K562 (cell line): Measurements from ENCODE around the gene HSBP1L1. TPM values are rescaled to one million over a fixed set of nuclear protein-coding genes. Genes with fewer than 3 reads are reported as not detected.
A peak's percentile ranks its signal among the peaks of the same experiment; 100 is the strongest.

Experiments
- ATAC-seq: fragments of 200-7000 bp; cut with Tn5 transposase; 3 replicates; pipeline ENCODE4 v1.9.1; 2020; ENCODE audit warnings: moderate library complexity
- BruUV-seq: library from RNA; stranded (reverse); fragments of 400-500 nt; replicated peaks from 2 replicates; lab custom pipeline; 2021; lab: Mats Ljungman, UMichigan
- CTCF ChIA-PET: fragments of 300-600 bp; formaldehyde crosslinking; extraction: SDS; loops from one replicate; lab custom pipeline; 2021; ENCODE audit warnings: low intra/inter-chr PET ratio; lab: Yijun Ruan, JAX
- POLR2A ChIA-PET: fragments of 300-600, 350-650 bp; sonication (Branson Sonifier 250); formaldehyde crosslinking; extraction: SDS; loops from one replicate; lab custom pipeline; 2021; ENCODE audit warnings: antibody characterized with exemption, inconsistent platforms; lab: Yijun Ruan, JAX
- DNase-seq, 4 experiments: peaks; one replicate each; pipeline versions ENCODE4 v3.0.0 to v3.0.0-alpha.2; 2011 to 2018; ENCODE audit warnings: low spot score in 3 of 4, mixed read lengths in 3 of 4; ENCODE audit errors: extremely low read depth in 1 of 4
- FAIRE-seq: peaks from 2 replicates; lab custom pipeline; 2011; peaks lifted over from hg19 to GRCh38; lab: Jason Lieb, UNC
- H2AFZ ChIP-seq: 2 replicates; pipeline ENCODE4 v1.6.0; 2011; ENCODE audit warnings: low read depth, low read length, control low read depth, inconsistent platforms
- H3K27ac ChIP-seq: fragments of 200-600 bp; 3 replicates; pipeline ENCODE4 v1.8.0; 2011; ENCODE audit warnings: low read depth, mild to moderate bottlenecking, control low read depth, inconsistent platforms, low read length, moderate library complexity, mixed read lengths; ENCODE audit errors: extremely low read depth
- H3K27me3 ChIP-seq, 2 experiments: fragments of 300-600 bp in 1 of 2; 2 replicates in 1 of 2; 3 replicates in 1 of 2; pipeline versions ENCODE4 v1.6.0 to v1.8.0; 2011; ENCODE audit warnings: inconsistent platforms in 2 of 2, low read length in 2 of 2, mild to moderate bottlenecking in 1 of 2, mixed read lengths in 1 of 2, moderate library complexity in 1 of 2; ENCODE audit not compliant: control insufficient read depth in 2 of 2, insufficient read depth in 2 of 2
- H3K36me3 ChIP-seq: fragments of 300-600 bp; 3 replicates; pipeline ENCODE4 v1.8.0; 2011; ENCODE audit warnings: mild to moderate bottlenecking, low read length, inconsistent platforms; ENCODE audit not compliant: control insufficient read depth, insufficient read depth
- H3K4me1 ChIP-seq, 2 experiments: fragments of 200-600 bp in 1 of 2; replicated peaks in 1 of 2; 2 replicates in 1 of 2; 3 replicates in 1 of 2; pipeline versions ENCODE4 v1.5.1 to v1.8.0; 2011; ENCODE audit warnings: inconsistent platforms in 2 of 2, low read length in 2 of 2, mild to moderate bottlenecking in 1 of 2, mixed read lengths in 1 of 2, moderate library complexity in 1 of 2; ENCODE audit not compliant: control insufficient read depth in 2 of 2, insufficient read depth in 2 of 2
- H3K4me2 ChIP-seq: 2 replicates; pipeline ENCODE4 v1.6.1; 2011; ENCODE audit warnings: low read length, control low read depth, inconsistent platforms, mixed read lengths; ENCODE audit not compliant: insufficient read depth
- H3K4me3 ChIP-seq: fragments of 200-600 bp; sonication (generic), shearing (Covaris generic); 2 replicates; pipeline ENCODE4 v1.5.1; 2016; ENCODE audit warnings: control low read depth, inconsistent platforms
- H3K79me2 ChIP-seq: fragments of 200-600 bp; 3 replicates; pipeline ENCODE4 v1.8.0; 2011; ENCODE audit warnings: low read length, inconsistent platforms; ENCODE audit not compliant: control insufficient read depth, insufficient read depth
- H3K9ac ChIP-seq, 2 experiments: 2 replicates each; pipeline versions ENCODE4 v1.6.0 to v1.6.1; 2011; ENCODE audit warnings: low read depth in 2 of 2, low read length in 2 of 2, control low read depth in 1 of 2, inconsistent platforms in 1 of 2, mild to moderate bottlenecking in 1 of 2, mixed read lengths in 1 of 2; ENCODE audit not compliant: insufficient read depth in 1 of 2
- H3K9me1 ChIP-seq: one replicate; pipeline ENCODE4 v1.6.0; 2011; ENCODE audit warnings: inconsistent platforms, mild to moderate bottlenecking, low read length, moderate library complexity; ENCODE audit not compliant: control insufficient read depth, insufficient read depth
- H3K9me3 ChIP-seq: replicated peaks from 2 replicates; pipeline ENCODE4 v1.5.1; 2011; ENCODE audit warnings: low read depth, low read length, inconsistent platforms; ENCODE audit not compliant: control insufficient read depth, insufficient read depth
- H4K20me1 ChIP-seq: replicated peaks from 2 replicates; pipeline ENCODE4 v1.6.1; 2011; ENCODE audit warnings: low read length, inconsistent platforms, mixed read lengths; ENCODE audit not compliant: control insufficient read depth, insufficient read depth
- ARID4B ChIP-seq: sonication (generic); formaldehyde crosslinking; IDR thresholded peaks from 2 replicates; pipeline ENCODE4 v1.8.0; 2022; ENCODE audit warnings: mild to moderate bottlenecking, missing genetic modification reagents
- BDP1 ChIP-seq: IDR thresholded peaks from 3 replicates; pipeline ENCODE4 v1.6.1; 2011; ENCODE audit not compliant: insufficient read length, insufficient read depth
- NCOA2 ChIP-seq, 2 experiments: fragments of 450-650 bp; IDR thresholded peaks; 2 replicates each; pipeline ENCODE4 v1.6.1; 2018; ENCODE audit warnings: mild to moderate bottlenecking in 2 of 2, moderate library complexity in 1 of 2; ENCODE audit not compliant: partially characterized antibody in 2 of 2
- POLR3G ChIP-seq: IDR thresholded peaks from 2 replicates; pipeline ENCODE4 v1.6.1; 2011; ENCODE audit not compliant: insufficient read length, insufficient replicate concordance; ENCODE audit errors: extremely low read depth
- RBM25 ChIP-seq: fragments of 200-400 bp; formaldehyde crosslinking; IDR thresholded peaks from 2 replicates; pipeline ENCODE4 v1.6.1; 2018; ENCODE audit warnings: low read length, low read depth, moderate library complexity; ENCODE audit not compliant: severe bottlenecking
- THRB ChIP-seq: fragments of 450-650 bp; formaldehyde crosslinking; conservative IDR thresholded peaks from 2 replicates; pipeline ENCODE4 v1.4.0; 2022; ENCODE audit warnings: mild to moderate bottlenecking, missing genetic modification characterization
- ZNF316 ChIP-seq: fragments of 450-650 bp; IDR thresholded peaks from 2 replicates; pipeline ENCODE4 v1.6.1; 2016
- ZNF445 ChIP-seq: fragments of 250-450 bp; sonication (Bioruptor Pico); IDR thresholded peaks from 2 replicates; pipeline ENCODE4 v1.4.0; 2020; ENCODE audit warnings: low read depth, mild to moderate bottlenecking, moderate library complexity
- WGBS: fragments of 100-300 bp; shearing (Covaris generic); methylation state at CpG from one replicate; pipeline ENCODE4 v1.1.6; 2016; ENCODE audit warnings: low coverage, mixed read lengths; ENCODE audit not compliant: insufficient coverage; ENCODE audit errors: missing lambda C conversion rate; 5-methylcytosine and 5-hydroxymethylcytosine counted together
- in situ Hi-C: fragments of 300-500 bp; cut with MboI; formaldehyde crosslinking; loops from 4 replicates; pipeline ENCODE4 v1.15.0; 2018; ENCODE audit warnings: inconsistent platforms, mixed read lengths
- intact Hi-C: fragments of 100-400 bp; cut with micrococcal nuclease; formaldehyde crosslinking; loops from 2 replicates; pipeline ENCODE4 v1.14.2; 2022
- polyA plus RNA-seq, 8 experiments: library from polyadenylated mRNA; depleted of rRNA in 4 of 8; stranded (reverse) in 5 of 8; unstranded in 3 of 8; fragments of >200 nt; fragmentation: Nextera tagmentation in 2 of 8; fragmentation: Illumina TruSeq in 1 of 8; extraction: Ambion mirVana in 2 of 8; extraction: Trizol in 1 of 8; gene quantifications; 2 replicates each; pipeline versions ENCODE4 v1.2.1 to v1.2.3, GENCODE V29; 2011 to 2014; ENCODE audit warnings: inconsistent platforms in 1 of 8, missing spikeins in 1 of 8
- total RNA-seq, 7 experiments: library from RNA; depleted of rRNA in 6 of 7; stranded (reverse); fragments of >200 nt in 6 of 7; fragmentation: Illumina TruSeq in 2 of 7; extraction: Trizol in 2 of 7; gene quantifications; 2 replicates each; pipeline versions ENCODE4 v1.2.1 to v1.2.3, GENCODE V29; 2011 to 2021; ENCODE audit warnings: low replicate concordance in 1 of 7

The HSBP1L1 gene
- total and polyA plus RNA-seq, 9 of the 15 experiments (the other 6 are each of a cell fraction or from before 2014, with no cell fraction given): 0.24 to 0.36 TPM; not detected in 7

- no peak for ATAC-seq
- Histone ChIP-seq H3K36me3 (no peaks in the 10 kb centered on the region), H4K20me1 (no peaks in the 10 kb centered on the region), H3K27me3 (no peaks in the 10 kb centered on the region), H3K4me3 (no peak overlapping the region), H3K79me2 (no peaks in the 10 kb centered on the region), H3K9me3 (peaks cover 2% of the 10 kb centered on the region; the same call in 1 of the 2 replicates), H3K9ac (no peak overlapping the region), H3K9me1 (no peaks in the 10 kb centered on the region), H3K27ac (no peak overlapping the region), H3K4me1 (no peaks in the 10 kb centered on the region), H2AFZ (no peak overlapping the region), H3K4me2 (no peak overlapping the region)
- TF ChIP-seq BDP1 (no peak), ZNF445 (no peak), POLR3G (no peak), THRB (no peak), ZNF316 (0 out of 2 replicates have a peak, but pooled peaks have one; percentile 13), ARID4B (no peak), RBM25 (no peak), NCOA2 (IDR thresholded peaks at IDR 0.05; ENCODE audit: partially characterized antibody in 2 of 2) (no peak)
- ChIA-PET CTCF (no interaction called here), POLR2A (no interaction called here)
- BruUV-seq: no TSS peak
- DNase-seq: no peak
- intact Hi-C loops: no loop called here
- in situ Hi-C loops: no loop called here
- FAIRE-seq: no peak
- WGBS: 27% methylated on average over 5 of the region's 5 CpGs
These were observed 38.0 kb downstream of the HSBP1L1 start for GRCh38 chr18:80002468-80002867.
